Measurements from ENCODE around the gene RIOK2. TPM values are rescaled to one million over a fixed set of nuclear protein-coding genes. Genes with fewer than 3 reads are reported as not detected.
"Not testable (repeated sequence)": the region's sequence is repeated elsewhere in the genome, so short reads cannot be mapped to it uniquely, and the experiment has no call there.

Gene RIOK2
- total RNA-seq, 1 donor = 37.6 TPM

- DNase-seq (ENCODE audit: low read depth) = peak; percentile 48
- H3K4me3 ChIP-seq (ENCODE audit: low read depth, low read length) = no peak within 1 kb of the TSS
- peak; percentile 65 for TF ChIP-seq CTCF (IDR thresholded peaks at IDR 0.05; ENCODE audit: insufficient read depth, low read depth, low read length)
Observed at GRCh38 chr5:97142521-97143254, 40.4 kb downstream of the RIOK2 start, which contains the start of gene LIX1. Gene LIX1, minus strand, starts transcription at chr5:97142611. Its CDS starts 35 bp downstream, at chr5:97142576.

- no peak overlapping the region for H3K4me3 ChIP-seq (ENCODE audit: low read depth, low read length)
- TF ChIP-seq CTCF (IDR thresholded peaks at IDR 0.05; ENCODE audit: insufficient read depth, low read depth, low read length) = no peak
- DNase-seq (ENCODE audit: low read depth) = no peak
Observed at GRCh38 chr5:97141539-97141938, 41.5 kb downstream of the RIOK2 start.

GRCh38 chr5:97141031-97141430 is 42.0 kb downstream of the RIOK2 start:
- TF ChIP-seq CTCF (IDR thresholded peaks at IDR 0.05; ENCODE audit: insufficient read depth, low read depth, low read length) = no peak
- H3K4me3 ChIP-seq (ENCODE audit: low read depth, low read length) = no peak overlapping the region
- no peak for DNase-seq (ENCODE audit: low read depth)

- DNase-seq (ENCODE audit: low read depth); H3K4me3 ChIP-seq (ENCODE audit: low read depth, low read length): not testable (repeated sequence)
Observed at GRCh38 chr5:97140250-97140649, 42.8 kb downstream of the RIOK2 start.

- no peak overlapping the region for H3K4me3 ChIP-seq (ENCODE audit: low read depth, low read length)
- no peak for DNase-seq (ENCODE audit: low read depth)
- no peak for TF ChIP-seq CTCF (IDR thresholded peaks at IDR 0.05; ENCODE audit: insufficient read depth, low read depth, low read length)
Observed at GRCh38 chr5:97136475-97136874, 46.6 kb downstream of the RIOK2 start.

- no peak for DNase-seq (ENCODE audit: low read depth)
- no peak overlapping the region for H3K4me3 ChIP-seq (ENCODE audit: low read depth, low read length)
- no peak for TF ChIP-seq CTCF (IDR thresholded peaks at IDR 0.05; ENCODE audit: insufficient read depth, low read depth, low read length)
Observed at GRCh38 chr5:97135868-97136267, 47.2 kb downstream of the RIOK2 start.

- DNase-seq (ENCODE audit: low read depth) = no peak
- no peak overlapping the region for H3K4me3 ChIP-seq (ENCODE audit: low read depth, low read length)
- TF ChIP-seq CTCF (IDR thresholded peaks at IDR 0.05; ENCODE audit: insufficient read depth, low read depth, low read length) = no peak
Observed at GRCh38 chr5:97134634-97135033, 48.4 kb downstream of the RIOK2 start.
